PFSK-1 (cell line): ENCODE measurements around the gene NRG3.

Source experiments
- FOXP2 ChIP-seq: optimal IDR thresholded peaks from 2 replicates; pipeline ENCODE3; 2011; ENCODE audit warnings: borderline replicate concordance, control low read depth, inconsistent platforms; ENCODE audit not compliant: insufficient read depth; ENCODE audit errors: extremely low read length, extremely low read depth
- POLR2AphosphoS5 ChIP-seq: IDR thresholded peaks from 2 replicates; pipeline ENCODE4 v1.6.1; 2012; ENCODE audit warnings: low read depth, mild to moderate bottlenecking, control low read depth, low read length, moderate library complexity
- REST ChIP-seq, 2 experiments: IDR thresholded peaks; 2 replicates each; pipeline versions ENCODE4 v1.6.1 to v1.8.0; 2011 to 2012; ENCODE audit warnings: low read depth in 2 of 2, low read length in 2 of 2, control low read depth in 1 of 2, inconsistent platforms in 1 of 2, mild to moderate bottlenecking in 1 of 2, moderate library complexity in 1 of 2; ENCODE audit not compliant: insufficient read depth in 1 of 2
- SIN3A ChIP-seq: IDR thresholded peaks from 2 replicates; pipeline ENCODE4 v1.6.1; 2012; ENCODE audit warnings: mild to moderate bottlenecking, low read length, moderate library complexity, borderline replicate concordance; ENCODE audit not compliant: insufficient read depth
- TAF1 ChIP-seq: IDR thresholded peaks from 2 replicates; pipeline ENCODE4 v1.6.1; 2012; ENCODE audit warnings: low read length, control low read depth, borderline replicate concordance; ENCODE audit not compliant: insufficient read depth

The NRG3 gene

GRCh38 chr10:81917666-81918065, 42.7 kb downstream of the NRG3 start:
- no peak for TF ChIP-seq TAF1
- TF ChIP-seq POLR2AphosphoS5, result no peak
- no peak for TF ChIP-seq SIN3A
- TF ChIP-seq REST (IDR thresholded peaks at IDR 0.05; ENCODE audit: insufficient read depth in 1 of 2, low read depth in 2 of 2, low read length in 2 of 2), result no peak
- TF ChIP-seq FOXP2, result no peak

- TF ChIP-seq POLR2AphosphoS5 (no peak), TAF1 (no peak), SIN3A (no peak), FOXP2 (no peak), REST (IDR thresholded peaks at IDR 0.05; ENCODE audit: insufficient read depth in 1 of 2, low read depth in 2 of 2, low read length in 2 of 2) (no peak)
These were observed 43.8 kb downstream of the NRG3 start for GRCh38 chr10:81918766-81919165.

GRCh38 chr10:81920213-81920829, 45.3 kb downstream of the NRG3 start:
- TF ChIP-seq REST (IDR thresholded peaks at IDR 0.05; ENCODE audit: insufficient read depth in 1 of 2, low read depth in 2 of 2, low read length in 2 of 2) (no peak), SIN3A (no peak), FOXP2 (no peak), TAF1 (no peak), POLR2AphosphoS5 (no peak)

GRCh38 chr10:81928119-81928518, 53.1 kb downstream of the NRG3 start:
- TF ChIP-seq POLR2AphosphoS5, result no peak
- no peak for TF ChIP-seq SIN3A

- no peak for TF ChIP-seq POLR2AphosphoS5
- no peak for TF ChIP-seq FOXP2
- TF ChIP-seq SIN3A, result no peak
- no peak for TF ChIP-seq REST (IDR thresholded peaks at IDR 0.05; ENCODE audit: insufficient read depth in 1 of 2, low read depth in 2 of 2, low read length in 2 of 2)
- TF ChIP-seq TAF1, result no peak
These were observed 68.6 kb downstream of the NRG3 start for GRCh38 chr10:81943583-81943982.
